BE2C (cell line): ENCODE data around the gene GOLGA3.

Experiments used
- DNase-seq: peaks from one replicate; pipeline ENCODE4 v3.0.0-alpha.2; 2020
- H3K27me3 ChIP-seq: fragments of 250-450 bp; sonication (Bioruptor Pico); 2 replicates; pipeline ENCODE4 v1.5.1; 2020; ENCODE audit warnings: mild to moderate bottlenecking
- H3K36me3 ChIP-seq: fragments of 250-450 bp; sonication (Bioruptor Pico); 2 replicates; pipeline ENCODE4 v1.5.1; 2020; ENCODE audit warnings: mild to moderate bottlenecking
- H3K4me1 ChIP-seq: fragments of 250-450 bp; sonication (Bioruptor Pico); 2 replicates; pipeline ENCODE4 v1.5.1; 2020
- H3K4me3 ChIP-seq: 2 replicates; pipeline ENCODE4 v1.5.1; 2011; ENCODE audit warnings: low read depth, low read length
- H3K9me3 ChIP-seq: fragments of 250-450 bp; sonication (Bioruptor Pico); 2 replicates; pipeline ENCODE4 v1.5.1; 2020
- CTCF ChIP-seq: IDR thresholded peaks from 2 replicates; pipeline ENCODE4 v1.5.1; 2012; ENCODE audit warnings: mild to moderate bottlenecking, low read depth, low read length

Gene GOLGA3

GRCh38 chr12:132726386-132726785 lies 102.3 kb downstream of the GOLGA3 start:
- H3K4me1 ChIP-seq, result no peaks in the 10 kb centered on the region
- H3K4me3 ChIP-seq, result no peak overlapping the region
- H3K27me3 ChIP-seq, result no peaks in the 10 kb centered on the region
- H3K36me3 ChIP-seq, result peaks cover 90% of the 10 kb centered on the region
- no peak for DNase-seq
- TF ChIP-seq CTCF, result no peak
- no peaks in the 10 kb centered on the region for H3K9me3 ChIP-seq

- no peaks in the 10 kb centered on the region for H3K9me3 ChIP-seq
- peaks cover 90% of the 10 kb centered on the region for H3K36me3 ChIP-seq
- no peaks in the 10 kb centered on the region for H3K4me1 ChIP-seq
- H3K4me3 ChIP-seq, result no peak overlapping the region
- no peak for TF ChIP-seq CTCF
- DNase-seq, result no peak
- no peaks in the 10 kb centered on the region for H3K27me3 ChIP-seq
Observed at GRCh38 chr12:132724506-132725241, 104.0 kb downstream of the GOLGA3 start.

GRCh38 chr12:132723764-132724140 lies 104.9 kb downstream of the GOLGA3 start:
- DNase-seq, result no peak
- Histone ChIP-seq H3K36me3 (peaks cover 94% of the 10 kb centered on the region), H3K9me3 (no peaks in the 10 kb centered on the region), H3K4me1 (no peaks in the 10 kb centered on the region), H3K27me3 (no peaks in the 10 kb centered on the region), H3K4me3 (no peak overlapping the region)
- no peak for TF ChIP-seq CTCF

- H3K4me1 ChIP-seq, result no peaks in the 10 kb centered on the region
- no peaks in the 10 kb centered on the region for H3K27me3 ChIP-seq
- no peak overlapping the region for H3K4me3 ChIP-seq
- DNase-seq, result no peak
- peaks cover 91% of the 10 kb centered on the region for H3K36me3 ChIP-seq
- H3K9me3 ChIP-seq, result no peaks in the 10 kb centered on the region
- TF ChIP-seq CTCF, result no peak
Observed at GRCh38 chr12:132723015-132723763, 105.5 kb downstream of the GOLGA3 start.

GRCh38 chr12:132720606-132721345 lies 107.9 kb downstream of the GOLGA3 start:
- peaks cover 90% of the 10 kb centered on the region for H3K36me3 ChIP-seq
- H3K27me3 ChIP-seq, result no peaks in the 10 kb centered on the region
- TF ChIP-seq CTCF, result no peak
- no peak for DNase-seq
- no peaks in the 10 kb centered on the region for H3K4me1 ChIP-seq
- no peak overlapping the region for H3K4me3 ChIP-seq
- H3K9me3 ChIP-seq, result no peaks in the 10 kb centered on the region
